H1 (cell line): ENCODE data around the gene PRRX1. TPM values are rescaled to one million over a fixed set of nuclear protein-coding genes. Genes with fewer than 3 reads are reported as not detected.

Experiments
- CTCF ChIA-PET: fragments of 300-600 bp; sonication (Branson Sonifier 250); formaldehyde crosslinking; loops from one replicate; lab custom pipeline; 2021; ENCODE audit not compliant: partially characterized antibody; lab: Charles Lee
- POLR2A ChIA-PET: fragments of 300-600 bp; sonication (Branson Sonifier 250); formaldehyde crosslinking; loops from one replicate; lab custom pipeline; 2021; ENCODE audit warnings: inconsistent platforms; ENCODE audit not compliant: partially characterized antibody; lab: Charles Lee
- DNase-seq, 2 experiments: peaks; one replicate each; pipeline versions ENCODE4 v3.0.0 to v3.0.0-alpha.2; 2010 to 2022; ENCODE audit warnings: low spot score in 2 of 2, low read depth in 1 of 2, mixed read lengths in 1 of 2
- FAIRE-seq: peaks from 2 replicates; lab custom pipeline; 2011; peaks lifted over from hg19 to GRCh38; lab: Jason Lieb, UNC
- H2AFZ ChIP-seq: 2 replicates; pipeline ENCODE4 v1.8.1; 2012; ENCODE audit warnings: low read length, inconsistent platforms
- H2AK5ac ChIP-seq: 2 replicates; pipeline ENCODE4 v1.6.1; 2013; ENCODE audit warnings: low read depth, low read length
- H2BK120ac ChIP-seq: replicated peaks from 2 replicates; pipeline ENCODE3; 2013; ENCODE audit warnings: low read depth, low read length, inconsistent platforms
- H2BK12ac ChIP-seq: 2 replicates; pipeline ENCODE4 v1.6.1; 2013; ENCODE audit warnings: low read depth, low read length
- H2BK15ac ChIP-seq: 2 replicates; pipeline ENCODE4 v1.6.1; 2013; ENCODE audit warnings: low read length
- H2BK20ac ChIP-seq: 2 replicates; pipeline ENCODE4 v1.6.1; 2013; ENCODE audit warnings: low read length
- H2BK5ac ChIP-seq: 2 replicates; pipeline ENCODE4 v1.6.1; 2013; ENCODE audit warnings: low read depth, low read length
- H3K14ac ChIP-seq: 2 replicates; pipeline ENCODE4 v1.6.1; 2013; ENCODE audit warnings: inconsistent platforms; ENCODE audit not compliant: insufficient read length
- H3K18ac ChIP-seq: 2 replicates; pipeline ENCODE4 v1.6.1; 2013; ENCODE audit warnings: low read length; ENCODE audit errors: extremely low read depth
- H3K23ac ChIP-seq: 2 replicates; pipeline ENCODE4 v1.6.1; 2013; ENCODE audit warnings: inconsistent platforms; ENCODE audit not compliant: insufficient read length
- H3K23me2 ChIP-seq: 2 replicates; pipeline ENCODE4 v1.6.1; 2013; ENCODE audit warnings: low read depth, low read length
- H3K27ac ChIP-seq: 2 replicates; pipeline ENCODE4 v1.6.1; 2011; ENCODE audit warnings: low read depth, low read length, inconsistent platforms
- H3K27me3 ChIP-seq, 4 experiments: replicated peaks in 1 of 4; 1 replicate in 1 of 4; 2 replicates in 3 of 4; pipeline versions ENCODE4 v1.6.1 to v1.8.1; 2011 to 2013; ENCODE audit warnings: low read length in 3 of 4, mild to moderate bottlenecking in 3 of 4, inconsistent platforms in 2 of 4, mixed read lengths in 2 of 4, moderate library complexity in 1 of 4; ENCODE audit not compliant: control insufficient read depth in 3 of 4, insufficient read depth in 3 of 4; ENCODE audit errors: extremely low read depth in 1 of 4
- H3K36me3 ChIP-seq, 4 experiments: 2 replicates each; pipeline versions ENCODE4 v1.6.1 to v1.8.1; 2011 to 2013; ENCODE audit warnings: mild to moderate bottlenecking in 4 of 4, low read length in 3 of 4, moderate library complexity in 2 of 4, control low read depth in 1 of 4, inconsistent platforms in 1 of 4; ENCODE audit not compliant: insufficient read depth in 4 of 4, control insufficient read depth in 2 of 4
- H3K4ac ChIP-seq: replicated peaks from 2 replicates; pipeline ENCODE3; 2013; ENCODE audit warnings: low read length, low read depth, mixed read lengths, inconsistent platforms; ENCODE audit not compliant: insufficient read length
- H3K4me1 ChIP-seq, 4 experiments: replicated peaks in 1 of 4; 1 replicate in 1 of 4; 2 replicates in 3 of 4; pipeline versions ENCODE4 v1.6.1 to v1.8.1; 2011 to 2013; ENCODE audit warnings: low read length in 3 of 4, inconsistent platforms in 2 of 4, mixed read lengths in 1 of 4; ENCODE audit not compliant: insufficient read depth in 4 of 4, control insufficient read depth in 3 of 4
- H3K4me2 ChIP-seq, 2 experiments: 2 replicates each; pipeline versions ENCODE4 v1.6.1 to v1.8.1; 2011 to 2013; ENCODE audit warnings: low read depth in 2 of 2, low read length in 2 of 2, control low read depth in 1 of 2, inconsistent platforms in 1 of 2, mild to moderate bottlenecking in 1 of 2; ENCODE audit not compliant: insufficient read depth in 1 of 2
- H3K4me3 ChIP-seq, 4 experiments: fragments of 200-600, 300-600 bp in 1 of 4; sonication (generic), shearing (Covaris generic), sonication (Bioruptor Twin) in 1 of 4; 2 replicates each; pipeline versions ENCODE4 v1.5.1 to v1.8.1; 2011 to 2016; ENCODE audit warnings: low read length in 4 of 4, low read depth in 3 of 4, control low read depth in 2 of 4, inconsistent platforms in 2 of 4, mild to moderate bottlenecking in 2 of 4, mixed read lengths in 1 of 4, moderate library complexity in 1 of 4; ENCODE audit not compliant: insufficient read depth in 2 of 4; ENCODE audit errors: extremely low read depth in 1 of 4
- H3K56ac ChIP-seq: replicated peaks from 2 replicates; pipeline ENCODE3; 2013; ENCODE audit warnings: low read depth, mild to moderate bottlenecking, mixed read lengths, low read length, inconsistent platforms; ENCODE audit not compliant: insufficient read length
- H3K79me1 ChIP-seq: 2 replicates; pipeline ENCODE4 v1.6.1; 2013; ENCODE audit warnings: low read depth, low read length, control low read depth
- H3K79me2 ChIP-seq, 2 experiments: 2 replicates each; pipeline versions ENCODE4 v1.6.1 to v1.8.1; 2012 to 2013; ENCODE audit warnings: low read length in 2 of 2, mild to moderate bottlenecking in 2 of 2, inconsistent platforms in 1 of 2; ENCODE audit not compliant: insufficient read depth in 2 of 2, control insufficient read depth in 1 of 2
- H3K9ac ChIP-seq, 4 experiments: replicated peaks in 1 of 4; 1 replicate in 1 of 4; 2 replicates in 3 of 4; pipeline versions ENCODE4 v1.6.1 to v1.8.1; 2011 to 2013; ENCODE audit warnings: low read depth in 3 of 4, low read length in 3 of 4, control low read depth in 2 of 4, mild to moderate bottlenecking in 2 of 4, moderate library complexity in 2 of 4, inconsistent platforms in 1 of 4; ENCODE audit errors: extremely low read depth in 1 of 4
- H3K9me3 ChIP-seq, 2 experiments: 2 replicates each; pipeline versions ENCODE4 v1.6.1 to v1.8.1; 2012 to 2013; ENCODE audit warnings: mild to moderate bottlenecking in 2 of 2, moderate library complexity in 2 of 2, control low read depth in 1 of 2, inconsistent platforms in 1 of 2, low read depth in 1 of 2, low read length in 1 of 2, mixed read lengths in 1 of 2; ENCODE audit not compliant: insufficient read depth in 2 of 2
- H4K20me1 ChIP-seq, 2 experiments: replicated peaks in 1 of 2; 2 replicates each; pipeline versions ENCODE3 to v1.8.1; 2011 to 2013; ENCODE audit warnings: inconsistent platforms in 2 of 2, low read length in 2 of 2, mild to moderate bottlenecking in 1 of 2; ENCODE audit not compliant: insufficient read depth in 2 of 2, control insufficient read depth in 1 of 2
- H4K5ac ChIP-seq: 2 replicates; pipeline ENCODE4 v1.6.1; 2013; ENCODE audit warnings: low read length, low read depth, mixed read lengths, inconsistent platforms; ENCODE audit not compliant: insufficient read length
- H4K8ac ChIP-seq: 2 replicates; pipeline ENCODE4 v1.8.0; 2013; ENCODE audit warnings: mild to moderate bottlenecking, moderate library complexity, low read length, inconsistent platforms; ENCODE audit not compliant: insufficient read depth; ENCODE audit errors: extremely low read depth
- H4K91ac ChIP-seq: replicated peaks from 2 replicates; pipeline ENCODE3; 2013; ENCODE audit warnings: low read length, mixed read lengths, inconsistent platforms; ENCODE audit not compliant: insufficient read length
- ATF3 ChIP-seq: IDR thresholded peaks from 2 replicates; pipeline ENCODE4 v1.6.1; 2011; ENCODE audit warnings: low read depth, mild to moderate bottlenecking, low read length; ENCODE audit not compliant: insufficient read depth
- CBX5 ChIP-seq: fragments of 300-800, 300-1000 bp; sonication (generic); IDR thresholded peaks from 2 replicates; pipeline ENCODE4 v1.7.1; 2016; ENCODE audit warnings: antibody characterized with exemption, low read length, low read depth
- CHD2 ChIP-seq: IDR thresholded peaks from 2 replicates; pipeline ENCODE4 v1.6.1; 2012; ENCODE audit warnings: low read length, improper control_type of control experiment
- SIN3A ChIP-seq, 2 experiments: IDR thresholded peaks in 1 of 2; conservative IDR thresholded peaks in 1 of 2; 2 replicates each; pipeline ENCODE4 v1.6.1; 2011 to 2012; ENCODE audit warnings: low read length in 2 of 2, improper control_type of control experiment in 1 of 2, low read depth in 1 of 2, mild to moderate bottlenecking in 1 of 2
- TAF7 ChIP-seq: optimal IDR thresholded peaks from 2 replicates; pipeline ENCODE3; 2011; ENCODE audit warnings: low read depth, mild to moderate bottlenecking, inconsistent platforms, low read length, moderate library complexity, borderline replicate concordance
- TEAD4 ChIP-seq: IDR thresholded peaks from 2 replicates; pipeline ENCODE4 v1.6.1; 2012; ENCODE audit warnings: low read depth, low read length, inconsistent platforms, mixed read lengths
- ZNF274 ChIP-seq: IDR thresholded peaks from 2 replicates; pipeline ENCODE4 v1.7.0; 2012; ENCODE audit warnings: low read length, borderline replicate concordance; ENCODE audit errors: extremely low read depth
- polyA plus RNA-seq, 7 experiments: library from polyadenylated mRNA; depleted of rRNA in 3 of 7; stranded (reverse) in 5 of 7; unstranded in 2 of 7; fragments of >200 nt in 5 of 7; fragments of 200-250 nt in 2 of 7; gene quantifications; 1 replicate in 5 of 7; 2 replicates in 1 of 7; 4 replicates in 1 of 7; pipeline versions ENCODE4 v1.2.1 to v1.2.3, GENCODE V29; 2011 to 2013; ENCODE audit warnings: missing spikeins in 2 of 7, mixed read lengths in 2 of 7
- total RNA-seq: library from RNA; stranded (reverse); fragmentation: NEBNext Ultra II Directional; extraction: Animal tissue kit (Norgen Biotek cat#: 25700); gene quantifications from 2 replicates; pipeline ENCODE4 v1.2.1, GENCODE V29; 2021

PRRX1 gene
- total and polyA plus RNA-seq, 2 of the 8 experiments (the other 6 are each of a cell fraction or from before 2014, with no cell fraction given), result not detected

GRCh38 chr1:170675865-170676264, 11.9 kb downstream of the PRRX1 start:
- no peak overlapping the region for H3K14ac ChIP-seq
- H3K27me3 ChIP-seq, result peaks cover 3 to 9% (median 8%) of the 10 kb centered on the region in 4 experiments
- H3K23ac ChIP-seq, result no peak overlapping the region
- no peak for DNase-seq
- no peak overlapping the region for H3K27ac ChIP-seq
- H3K23me2 ChIP-seq, result no peaks in the 10 kb centered on the region
- FAIRE-seq, result no peak
- H2BK120ac ChIP-seq, result no peak overlapping the region
- no peak overlapping the region for H4K8ac ChIP-seq
- H3K79me1 ChIP-seq, result no peaks in the 10 kb centered on the region
- H2AK5ac ChIP-seq, result no peak overlapping the region
- no peak overlapping the region for H3K9ac ChIP-seq
- H4K5ac ChIP-seq, result no peak overlapping the region
- POLR2A ChIA-PET, result interaction anchor here (1.1 kb wide), 1 partner anchor 579 kb away, joined by 3 read pairs; no protein-coding TSS in a partner anchor
- H2BK12ac ChIP-seq, result no peak overlapping the region
- H4K91ac ChIP-seq, result no peak overlapping the region
- no peak overlapping the region for H3K4ac ChIP-seq
- H2BK20ac ChIP-seq, result no peak overlapping the region
- no peaks in the 10 kb centered on the region for H3K9me3 ChIP-seq
- no peak overlapping the region for H3K56ac ChIP-seq
- H3K4me1 ChIP-seq, result no peaks in the 10 kb centered on the region; a peak in 1 of 7 replicates
- H2BK5ac ChIP-seq, result no peak overlapping the region
- CTCF ChIA-PET, result interaction anchor here (0.6 to 2.4 kb wide), 5 partner anchors 10 to 571 kb away, joined by 3 to 11 read pairs (median 3); no protein-coding TSS in a partner anchor
- no peaks in the 10 kb centered on the region for H3K36me3 ChIP-seq
- no peaks in the 10 kb centered on the region for H3K79me2 ChIP-seq
- H2AFZ ChIP-seq, result no peak overlapping the region
- no peak overlapping the region for H3K18ac ChIP-seq
- no peak overlapping the region for H3K4me2 ChIP-seq
- no peak overlapping the region for H2BK15ac ChIP-seq
- H3K4me3 ChIP-seq, result no peak overlapping the region
- H4K20me1 ChIP-seq, result no peaks in the 10 kb centered on the region
- TF ChIP-seq CHD2 (no peak), SIN3A (conservative IDR thresholded peaks at IDR 0.05 in 1 of 2, IDR thresholded peaks at IDR 0.05 in 1 of 2; ENCODE audit: low read depth in 1 of 2, low read length in 2 of 2) (no peak), CBX5 (no peak), ZNF274 (no peak), TEAD4 (no peak), ATF3 (no peak), TAF7 (no peak)
